Measurements from ENCODE around the gene FRAT1. TPM values are rescaled to one million over a fixed set of nuclear protein-coding genes. Genes with fewer than 3 reads are reported as not detected.
A peak's percentile ranks its signal among the peaks of the same experiment; 100 is the strongest.

Gene FRAT1
- total and polyA plus RNA-seq, 2 donors (not counting 3 experiments of a cell fraction or from before 2014, with no cell fraction given): 2.2 to 3.2 TPM

DNA sequence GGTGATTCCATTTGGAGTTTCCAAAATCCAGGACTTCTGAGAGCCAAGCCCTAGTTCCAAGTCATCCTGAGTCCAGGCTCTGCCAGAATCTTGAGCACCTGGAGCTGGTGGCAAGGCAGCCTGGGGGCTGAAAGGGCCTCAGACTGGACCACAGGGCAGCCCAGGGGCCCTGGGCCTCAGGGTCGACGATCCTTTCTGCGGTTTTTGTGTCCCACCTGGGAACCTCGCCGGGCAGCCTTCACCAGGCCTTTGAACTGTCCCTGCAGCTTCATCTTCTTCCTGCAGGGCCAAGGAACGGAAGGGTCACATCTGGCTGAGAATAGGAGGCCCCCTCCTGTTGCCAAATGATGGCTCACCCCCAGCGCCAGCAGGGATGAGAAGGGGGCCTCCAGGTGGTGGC, 37.8 kb downstream of the FRAT1 start:
- Histone ChIP-seq H2AFZ (ENCODE audit: low read depth, low read length) (no peak overlapping the region), H3K27me3 (ENCODE audit: control insufficient read depth in 2 of 2, insufficient read depth in 2 of 2, low read length in 2 of 2) (no peaks in the 10 kb centered on the region), H3K36me3 (ENCODE audit: control insufficient read depth in 2 of 2, extremely low read depth in 1 of 2, insufficient read depth in 2 of 2, low read length in 2 of 2) (peaks cover 0 to 5% of the 10 kb centered on the region in 2 experiments), H3K4me2 (ENCODE audit: insufficient read depth, low read length) (no peak overlapping the region), H3K9me1 (replicated peaks; ENCODE audit: control insufficient read depth, extremely low read depth, insufficient read depth, low read length) (no peaks in the 10 kb centered on the region), H3K9me3 (replicated peaks; ENCODE audit: control insufficient read depth, insufficient read depth, low read length) (no peaks in the 10 kb centered on the region), H3K9ac (replicated peaks; ENCODE audit: extremely low read depth, insufficient read depth, low read length) (no peak overlapping the region), H3K27ac (ENCODE audit: insufficient read depth, low read depth, low read length) (no peak overlapping the region), H3K79me2 (ENCODE audit: control insufficient read depth, insufficient read depth, low read length) (no peaks in the 10 kb centered on the region), H3K4me3 (replicated peaks in 1 of 3; ENCODE audit: insufficient read depth in 1 of 3, low read depth in 1 of 3, low read length in 3 of 3) (no peak overlapping the region), H3K4me1 (ENCODE audit: control insufficient read depth, extremely low read depth, insufficient read depth, low read length) (peaks cover 13% of the 10 kb centered on the region), H4K20me1 (replicated peaks; ENCODE audit: control insufficient read depth, extremely low read depth, insufficient read depth, low read length) (no peaks in the 10 kb centered on the region)
- CTCF ChIA-PET: interaction anchor here (1.0 to 5.9 kb wide), 3 partner anchors 45 to 284 kb away, joined by 3 to 79 read pairs (median 43); partner anchors contain the start of gene RRP12
- POLR2A ChIA-PET: no interaction called here
- BruUV-seq (replicated peaks): TSS peak; percentile 90
- FAIRE-seq: no peak
- DNase-seq (ENCODE audit: low read depth, low spot score): no peak
- intact Hi-C loops (cut with micrococcal nuclease): loop anchor here (2.0 to 5.0 kb wide), 2 partner anchors 44 to 275 kb away; partner anchors contain the start of gene RRP12
- TF ChIP-seq FOS (IDR thresholded peaks at IDR 0.05; ENCODE audit: borderline replicate concordance, insufficient read depth, low read length) (no peak), JUN (IDR thresholded peaks at IDR 0.05; ENCODE audit: borderline replicate concordance, insufficient read depth, insufficient read length, low read depth) (no peak), GATA2 (IDR thresholded peaks at IDR 0.05; ENCODE audit: insufficient read depth, insufficient read length, low read depth, low read length) (no peak), EZH2 (IDR thresholded peaks at IDR 0.05; ENCODE audit: borderline replicate concordance, low read depth, low read length, severe bottlenecking) (no peak), POLR2A (IDR thresholded peaks at IDR 0.05; ENCODE audit: low read depth, low read length) (no peak), MYC (IDR thresholded peaks at IDR 0.05; ENCODE audit: low read depth, low read length) (no peak), POLR2AphosphoS5 (IDR thresholded peaks at IDR 0.05; ENCODE audit: insufficient read depth, low read depth, low read length) (no peak)
- TF ChIP-seq, protein P1, sequence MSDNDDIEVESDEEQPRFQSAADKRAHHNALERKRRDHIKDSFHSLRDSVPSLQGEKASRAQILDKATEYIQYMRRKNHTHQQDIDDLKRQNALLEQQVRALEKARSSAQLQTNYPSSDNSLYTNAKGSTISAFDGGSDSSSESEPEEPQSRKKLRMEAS (IDR thresholded peaks at IDR 0.05; ENCODE audit: insufficient read depth, insufficient read length): no peak
- TF ChIP-seq, protein P2, sequence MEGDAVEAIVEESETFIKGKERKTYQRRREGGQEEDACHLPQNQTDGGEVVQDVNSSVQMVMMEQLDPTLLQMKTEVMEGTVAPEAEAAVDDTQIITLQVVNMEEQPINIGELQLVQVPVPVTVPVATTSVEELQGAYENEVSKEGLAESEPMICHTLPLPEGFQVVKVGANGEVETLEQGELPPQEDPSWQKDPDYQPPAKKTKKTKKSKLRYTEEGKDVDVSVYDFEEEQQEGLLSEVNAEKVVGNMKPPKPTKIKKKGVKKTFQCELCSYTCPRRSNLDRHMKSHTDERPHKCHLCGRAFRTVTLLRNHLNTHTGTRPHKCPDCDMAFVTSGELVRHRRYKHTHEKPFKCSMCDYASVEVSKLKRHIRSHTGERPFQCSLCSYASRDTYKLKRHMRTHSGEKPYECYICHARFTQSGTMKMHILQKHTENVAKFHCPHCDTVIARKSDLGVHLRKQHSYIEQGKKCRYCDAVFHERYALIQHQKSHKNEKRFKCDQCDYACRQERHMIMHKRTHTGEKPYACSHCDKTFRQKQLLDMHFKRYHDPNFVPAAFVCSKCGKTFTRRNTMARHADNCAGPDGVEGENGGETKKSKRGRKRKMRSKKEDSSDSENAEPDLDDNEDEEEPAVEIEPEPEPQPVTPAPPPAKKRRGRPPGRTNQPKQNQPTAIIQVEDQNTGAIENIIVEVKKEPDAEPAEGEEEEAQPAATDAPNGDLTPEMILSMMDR (IDR thresholded peaks at IDR 0.05; ENCODE audit: extremely low read depth in 1 of 2, insufficient read depth in 1 of 2, low read depth in 1 of 2, low read length in 2 of 2): no peak
- dilution Hi-C loops (cut with MboI; ENCODE audit: extremely low pct_ligation_motif_present, low sequenced_read_pairs): no loop called here

Measured in endothelial cell of umbilical vein (primary cell).